Stimulated activated CD4-positive, alpha-beta T cell treated with anti-CD3 and anti-CD28 coated beads, Interleukin-4, amount 100 ng/mL, for 1 hour (primary cell): ENCODE measurements around the gene PITRM1.
"Not testable (repeated sequence)": the region's sequence is repeated elsewhere in the genome, so short reads cannot be mapped to it uniquely, and the experiment has no call there.

Source experiments
- DNase-seq: peaks from one replicate; pipeline ENCODE4 v3.0.0-alpha.2; 2020

PITRM1 gene, protein sequence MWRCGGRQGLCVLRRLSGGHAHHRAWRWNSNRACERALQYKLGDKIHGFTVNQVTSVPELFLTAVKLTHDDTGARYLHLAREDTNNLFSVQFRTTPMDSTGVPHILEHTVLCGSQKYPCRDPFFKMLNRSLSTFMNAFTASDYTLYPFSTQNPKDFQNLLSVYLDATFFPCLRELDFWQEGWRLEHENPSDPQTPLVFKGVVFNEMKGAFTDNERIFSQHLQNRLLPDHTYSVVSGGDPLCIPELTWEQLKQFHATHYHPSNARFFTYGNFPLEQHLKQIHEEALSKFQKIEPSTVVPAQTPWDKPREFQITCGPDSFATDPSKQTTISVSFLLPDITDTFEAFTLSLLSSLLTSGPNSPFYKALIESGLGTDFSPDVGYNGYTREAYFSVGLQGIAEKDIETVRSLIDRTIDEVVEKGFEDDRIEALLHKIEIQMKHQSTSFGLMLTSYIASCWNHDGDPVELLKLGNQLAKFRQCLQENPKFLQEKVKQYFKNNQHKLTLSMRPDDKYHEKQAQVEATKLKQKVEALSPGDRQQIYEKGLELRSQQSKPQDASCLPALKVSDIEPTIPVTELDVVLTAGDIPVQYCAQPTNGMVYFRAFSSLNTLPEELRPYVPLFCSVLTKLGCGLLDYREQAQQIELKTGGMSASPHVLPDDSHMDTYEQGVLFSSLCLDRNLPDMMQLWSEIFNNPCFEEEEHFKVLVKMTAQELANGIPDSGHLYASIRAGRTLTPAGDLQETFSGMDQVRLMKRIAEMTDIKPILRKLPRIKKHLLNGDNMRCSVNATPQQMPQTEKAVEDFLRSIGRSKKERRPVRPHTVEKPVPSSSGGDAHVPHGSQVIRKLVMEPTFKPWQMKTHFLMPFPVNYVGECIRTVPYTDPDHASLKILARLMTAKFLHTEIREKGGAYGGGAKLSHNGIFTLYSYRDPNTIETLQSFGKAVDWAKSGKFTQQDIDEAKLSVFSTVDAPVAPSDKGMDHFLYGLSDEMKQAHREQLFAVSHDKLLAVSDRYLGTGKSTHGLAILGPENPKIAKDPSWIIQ

DNA sequence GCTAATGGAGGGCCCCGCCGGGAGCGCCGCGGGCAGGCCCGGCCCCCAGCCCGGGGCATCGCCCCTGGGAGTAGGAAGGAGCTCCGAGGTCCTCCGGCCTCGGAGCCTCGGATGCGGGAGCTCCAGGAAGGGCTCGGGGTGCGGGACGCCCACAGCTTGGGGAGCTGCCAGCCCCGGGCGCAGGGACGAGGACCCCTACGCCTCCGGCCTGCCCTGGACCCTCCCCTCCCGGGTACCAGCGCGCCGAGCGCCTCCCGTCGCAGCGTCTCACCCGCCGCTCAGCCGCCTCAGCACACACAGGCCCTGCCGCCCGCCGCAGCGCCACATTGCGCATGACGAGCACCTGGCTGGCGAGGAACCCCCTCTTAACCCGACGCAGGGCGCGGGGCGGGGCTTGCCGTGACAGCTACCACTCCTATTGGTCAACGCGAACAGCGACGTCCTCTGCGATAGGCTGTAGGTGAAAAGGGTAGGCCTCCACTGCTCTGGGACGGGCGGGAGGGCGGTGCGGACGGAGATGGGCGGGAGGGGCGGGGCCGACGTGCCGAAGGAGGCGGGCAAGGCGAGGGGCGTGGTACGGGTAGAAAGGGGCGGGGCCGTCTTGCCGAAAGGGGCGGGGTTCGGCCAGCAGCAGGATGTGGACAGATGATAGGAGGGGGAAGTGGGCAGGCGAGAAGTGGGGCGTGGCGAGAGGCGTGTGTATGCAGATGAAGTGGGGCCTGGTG, at the start of gene PITRM1:
Gene PITRM1 (minus strand): TSS at position 337 of the 725 bp plus-strand sequence. CDS start 10 bp downstream, at position 327.
- DNase-seq, result peak; percentile 99

DNA sequence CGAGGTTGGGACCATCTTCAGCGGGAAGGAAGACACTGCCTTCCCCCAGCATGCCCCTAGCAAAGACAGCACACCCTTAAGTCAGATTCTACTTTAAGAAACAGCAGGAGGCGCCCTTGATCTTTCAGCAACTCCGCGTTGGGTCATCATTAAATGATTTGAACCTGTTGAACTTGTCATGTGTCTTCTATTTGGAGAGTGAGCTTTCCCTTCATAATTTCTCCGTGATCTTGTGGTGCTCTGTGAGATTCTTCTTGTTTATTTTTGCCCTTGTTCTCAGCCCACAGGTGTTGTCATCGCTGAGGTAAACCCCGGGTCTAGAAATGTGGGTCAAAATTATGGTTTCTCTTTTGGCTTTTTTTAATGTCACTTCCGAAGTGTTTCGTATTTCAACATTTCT, 49.5 kb upstream of the PITRM1 start:
- DNase-seq, result no peak

DNA sequence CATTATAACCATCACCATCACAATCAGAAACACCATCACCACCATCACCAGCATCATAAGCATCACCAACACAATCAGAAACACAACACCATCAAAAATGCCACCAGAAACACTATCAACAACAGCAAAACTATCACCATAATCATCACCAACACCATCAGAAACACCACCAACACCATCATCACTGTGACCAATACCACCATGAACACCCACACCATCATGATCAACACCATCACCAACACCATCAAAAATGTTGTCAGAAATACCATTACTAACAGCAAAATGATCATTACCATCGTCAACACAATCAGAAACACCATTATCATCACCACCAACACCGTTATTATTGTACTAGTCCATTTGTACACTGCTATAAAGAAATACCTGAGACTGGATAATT, 49.0 kb upstream of the PITRM1 start:
- DNase-seq, result not testable (repeated sequence)

DNA sequence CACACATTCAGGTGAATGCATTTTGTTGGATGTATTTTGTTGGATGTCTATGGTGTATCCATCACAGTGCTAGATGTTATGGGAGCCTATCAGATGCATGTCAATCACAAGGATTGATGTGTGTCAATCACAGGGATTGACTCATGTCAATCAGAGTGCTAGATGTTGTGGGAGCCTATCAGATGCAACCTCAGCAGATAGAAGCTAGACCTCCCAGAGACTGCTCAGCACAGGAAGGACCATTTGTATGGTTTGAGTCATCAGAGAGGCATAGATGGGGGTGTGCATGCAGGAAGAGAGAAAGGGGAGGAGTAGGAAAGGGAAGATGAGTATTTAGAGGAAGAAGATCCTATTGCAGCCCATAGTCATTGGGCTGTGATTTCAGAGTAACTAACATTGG, 48.3 kb upstream of the PITRM1 start:
- no peak for DNase-seq

DNA sequence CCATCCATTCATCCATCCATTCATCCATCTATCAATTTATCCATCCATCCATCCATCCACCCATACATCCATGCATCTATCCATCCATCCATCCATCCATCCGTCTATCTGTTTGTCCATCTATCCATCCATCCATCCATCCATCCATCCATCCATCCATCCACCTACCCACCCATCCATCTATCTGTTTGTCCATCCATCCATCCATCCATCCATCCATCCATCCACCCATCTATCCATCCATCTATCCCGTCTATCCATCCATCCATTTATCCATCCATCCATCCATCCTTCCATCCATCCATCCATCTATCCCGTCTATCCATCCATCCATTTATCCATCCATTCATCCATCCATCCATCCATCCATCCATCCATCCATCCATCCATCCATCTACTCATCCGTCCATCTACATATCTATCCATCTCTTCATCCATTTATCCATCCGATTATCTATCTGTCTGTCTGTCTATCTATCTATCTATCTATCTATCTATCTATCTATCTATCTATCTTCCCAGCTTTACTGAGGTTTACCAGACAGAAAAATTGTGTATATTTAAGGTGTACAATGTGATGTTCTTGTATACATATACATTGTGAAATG, 46.5 kb upstream of the PITRM1 start:
- DNase-seq, result not testable (repeated sequence)

DNA sequence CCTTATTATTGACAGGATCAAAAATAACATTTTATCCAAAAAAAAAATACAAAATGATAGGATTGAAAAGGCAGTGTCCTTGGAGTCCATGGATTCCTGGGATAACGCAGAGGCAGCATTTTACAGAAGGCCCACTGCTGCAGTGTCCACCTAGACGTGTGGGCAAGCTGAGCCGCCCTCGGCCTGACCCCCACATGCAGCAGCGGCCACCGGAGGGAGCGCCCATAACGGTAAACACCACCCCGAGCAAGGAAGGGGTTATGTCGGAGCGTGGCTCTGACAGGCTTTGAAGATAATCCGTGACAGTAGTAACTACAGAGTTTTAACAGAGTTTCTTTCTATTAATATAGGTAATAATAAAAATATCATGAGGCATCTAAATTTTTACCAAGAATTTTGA, 45.3 kb upstream of the PITRM1 start:
- DNase-seq, result no peak

DNA sequence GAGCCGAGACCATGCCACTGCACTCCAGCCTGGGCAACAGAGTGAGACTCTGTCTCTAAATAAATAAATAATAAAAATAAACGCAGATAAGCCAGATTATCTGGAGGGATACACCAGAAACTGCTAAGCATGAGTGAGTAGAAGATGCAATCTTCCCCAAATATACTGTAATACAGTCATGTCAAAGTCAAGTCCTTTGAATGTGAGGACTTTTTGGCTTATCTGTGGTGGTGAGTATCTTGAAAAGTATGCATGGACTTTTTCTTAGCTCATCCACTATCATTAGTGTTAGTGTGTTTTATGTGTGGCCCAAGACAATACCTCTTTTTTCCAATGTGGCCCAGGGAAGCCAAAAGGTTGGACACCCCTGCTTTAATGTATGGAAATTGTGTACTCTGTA, 44.7 kb upstream of the PITRM1 start:
- no peak for DNase-seq

DNA sequence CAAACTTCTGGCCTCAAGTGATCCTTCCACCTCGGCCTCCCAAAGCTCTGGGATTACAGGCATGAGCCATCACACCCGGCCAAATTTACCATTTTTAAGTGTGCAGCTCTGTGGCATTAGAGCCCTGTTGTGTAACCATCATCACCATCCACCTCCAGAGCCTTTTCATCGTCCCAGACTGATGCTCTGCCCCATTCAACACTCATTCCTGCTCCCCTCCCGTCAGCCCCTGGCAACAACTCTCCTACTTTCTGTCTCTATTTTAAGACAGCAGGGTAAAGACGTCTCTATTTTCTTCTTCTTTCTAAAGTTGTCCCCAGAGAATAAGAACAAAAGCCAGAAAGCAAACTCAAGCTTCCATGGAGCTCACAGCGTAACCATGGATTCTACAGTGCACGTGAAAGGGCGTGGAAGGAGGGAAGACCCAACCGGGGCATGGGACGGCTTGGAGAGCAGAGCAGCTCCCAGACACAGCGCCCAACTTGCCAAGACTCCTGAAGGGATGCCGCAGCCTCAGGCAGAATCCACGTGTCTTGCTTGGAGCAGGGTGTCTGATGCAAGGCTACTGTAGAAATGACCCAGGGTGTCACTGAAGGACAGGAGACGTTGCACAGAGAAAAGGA, 42.7 kb upstream of the PITRM1 start:
- no peak for DNase-seq

DNA sequence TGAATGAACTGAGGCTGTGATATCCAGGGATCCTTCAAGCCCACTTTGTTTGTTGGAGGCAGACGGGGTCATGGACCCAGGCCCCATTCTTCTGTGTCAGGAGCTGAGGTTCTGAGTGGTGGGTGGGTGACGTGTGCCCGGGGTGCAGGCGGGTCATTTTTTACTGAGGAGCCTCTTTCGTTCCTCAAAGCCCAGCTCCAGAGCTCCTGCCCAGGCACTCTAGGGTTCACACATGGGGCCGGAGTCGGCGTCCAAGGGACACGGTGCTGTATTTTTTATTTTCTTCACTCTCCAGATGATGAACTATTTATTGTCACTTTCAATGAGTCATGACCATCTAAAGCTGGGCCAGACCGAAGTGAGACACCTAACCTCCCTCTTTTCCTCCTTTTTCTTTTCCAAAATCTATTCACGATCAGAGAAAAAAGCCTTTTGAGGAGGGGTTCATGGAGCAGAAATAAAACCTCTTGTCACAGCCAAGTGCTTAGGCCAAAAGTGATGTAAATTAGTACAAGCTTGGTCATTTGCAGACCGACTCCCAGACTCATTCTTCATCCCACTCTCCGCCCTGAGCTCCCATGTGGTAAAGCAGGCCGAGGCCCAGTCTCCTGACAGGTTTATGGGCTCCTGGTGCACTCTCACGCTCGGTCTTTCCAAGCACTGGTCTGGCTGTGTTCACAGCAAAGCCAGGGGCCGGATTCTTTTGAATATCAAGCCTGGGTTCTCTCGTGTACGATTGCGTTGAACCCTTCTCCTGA, 41.4 kb upstream of the PITRM1 start:
- DNase-seq, result no peak

DNA sequence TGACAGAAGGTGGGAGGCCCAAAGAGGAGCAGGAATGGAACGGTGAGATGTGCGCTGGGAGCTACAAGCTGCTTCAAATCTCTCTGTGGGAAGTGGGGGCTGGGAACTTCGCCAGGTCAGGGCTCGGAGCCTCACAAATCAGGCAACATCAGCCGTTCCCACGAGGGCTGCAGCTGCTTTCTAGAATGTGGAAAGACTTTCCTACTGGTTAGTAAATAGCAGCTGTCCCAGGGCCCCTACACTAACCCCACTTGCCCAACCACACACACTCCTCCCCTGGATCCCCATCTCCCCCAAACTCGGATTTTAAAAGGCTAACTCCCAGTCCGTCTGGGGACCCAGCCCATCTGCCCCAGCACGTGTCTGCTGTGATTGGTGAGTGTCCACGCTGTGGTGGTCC, 40.6 kb upstream of the PITRM1 start:
- no peak for DNase-seq

DNA sequence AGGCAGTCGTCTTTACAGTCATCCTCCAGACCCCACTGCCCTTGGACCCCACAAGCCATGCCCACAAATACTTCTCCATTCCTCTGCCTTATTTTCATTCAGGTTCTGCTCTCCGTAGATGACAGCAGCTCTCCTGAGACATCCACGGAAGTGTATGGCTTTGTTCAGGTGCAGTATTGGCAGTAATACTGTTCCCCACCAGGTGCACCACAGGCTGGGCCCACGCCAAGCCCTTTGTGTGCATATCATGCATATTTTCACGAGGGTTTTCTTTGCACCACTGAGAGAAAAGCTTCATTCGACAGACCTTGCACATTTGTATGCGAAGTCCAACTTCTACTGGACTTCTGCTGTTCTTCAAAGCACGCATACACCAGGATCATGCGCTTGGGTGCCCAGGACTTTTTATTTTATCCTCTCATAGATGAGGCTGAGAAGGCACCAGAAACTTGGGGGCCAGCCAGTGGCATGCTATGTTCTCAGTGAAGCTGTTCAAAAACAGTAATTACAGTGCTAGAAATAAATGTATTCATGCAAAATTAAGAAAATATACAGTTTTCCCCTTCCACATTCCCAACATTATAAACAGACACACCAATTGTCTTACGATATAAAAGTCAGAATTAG, 37.8 kb upstream of the PITRM1 start:
- DNase-seq, result no peak

DNA sequence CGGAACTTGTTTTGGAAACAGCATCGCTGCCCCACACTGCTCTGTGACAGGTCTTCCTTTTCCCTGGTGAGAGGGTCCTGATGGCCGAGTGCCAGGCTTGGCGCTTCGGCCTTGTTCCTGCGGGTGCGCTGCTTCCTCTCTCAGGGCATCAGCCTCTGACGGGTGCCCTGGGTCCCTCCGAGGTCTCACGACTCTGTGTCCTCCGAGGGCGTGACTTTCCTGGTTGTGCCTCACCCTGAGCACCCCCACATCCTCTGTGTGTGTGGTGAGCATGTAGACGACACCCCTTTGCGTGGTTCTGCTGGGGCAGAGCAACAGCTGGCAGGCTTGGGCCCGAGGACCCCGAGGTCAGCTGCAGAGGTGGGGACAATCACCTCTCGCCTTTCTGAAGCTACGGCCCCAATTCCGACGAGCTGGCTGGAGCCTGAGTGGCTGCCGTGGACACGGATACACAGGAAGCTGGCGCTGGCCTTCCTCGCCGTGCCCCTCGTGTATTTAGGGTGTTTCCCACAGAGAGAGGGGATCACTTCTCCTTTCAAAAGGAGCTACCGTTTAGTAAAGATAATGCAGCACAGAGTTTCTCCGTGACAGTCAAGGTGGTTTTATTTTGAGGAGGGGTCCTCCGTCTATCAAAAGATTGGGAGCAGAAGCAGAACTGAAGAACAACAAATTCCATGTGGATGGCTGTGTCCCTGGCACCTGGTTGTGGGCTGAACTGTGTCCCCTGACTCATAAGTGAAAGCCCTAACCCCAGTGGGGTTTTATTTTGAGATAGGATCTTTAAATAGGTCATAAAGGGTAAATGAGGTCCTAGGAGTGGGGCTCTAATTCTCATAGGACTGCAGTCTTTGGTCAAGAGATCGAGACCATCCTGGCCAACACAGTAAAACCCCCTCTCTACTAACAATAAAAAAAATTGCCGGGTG, 36.2 kb upstream of the PITRM1 start:
- DNase-seq, result no peak

DNA sequence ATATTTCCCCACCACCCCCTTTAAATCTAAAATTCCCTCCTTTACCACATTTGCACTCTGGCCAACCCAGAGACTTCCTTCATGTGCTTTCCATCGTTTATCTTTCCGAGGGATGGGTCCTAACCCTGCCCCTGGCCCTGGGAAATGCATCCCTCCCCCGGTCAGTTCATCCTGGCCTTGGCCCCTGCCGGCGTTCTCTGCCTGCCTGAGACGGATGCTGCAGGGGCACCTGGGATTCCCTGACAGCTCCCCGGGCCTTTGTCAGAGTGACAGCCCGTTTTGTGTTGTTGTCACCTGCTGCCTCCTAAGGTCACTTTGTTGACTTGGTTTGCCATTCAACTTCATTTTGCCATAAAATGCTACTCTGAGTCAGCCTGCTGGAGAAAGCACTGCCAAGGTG, 34.8 kb upstream of the PITRM1 start:
- DNase-seq, result no peak

DNA sequence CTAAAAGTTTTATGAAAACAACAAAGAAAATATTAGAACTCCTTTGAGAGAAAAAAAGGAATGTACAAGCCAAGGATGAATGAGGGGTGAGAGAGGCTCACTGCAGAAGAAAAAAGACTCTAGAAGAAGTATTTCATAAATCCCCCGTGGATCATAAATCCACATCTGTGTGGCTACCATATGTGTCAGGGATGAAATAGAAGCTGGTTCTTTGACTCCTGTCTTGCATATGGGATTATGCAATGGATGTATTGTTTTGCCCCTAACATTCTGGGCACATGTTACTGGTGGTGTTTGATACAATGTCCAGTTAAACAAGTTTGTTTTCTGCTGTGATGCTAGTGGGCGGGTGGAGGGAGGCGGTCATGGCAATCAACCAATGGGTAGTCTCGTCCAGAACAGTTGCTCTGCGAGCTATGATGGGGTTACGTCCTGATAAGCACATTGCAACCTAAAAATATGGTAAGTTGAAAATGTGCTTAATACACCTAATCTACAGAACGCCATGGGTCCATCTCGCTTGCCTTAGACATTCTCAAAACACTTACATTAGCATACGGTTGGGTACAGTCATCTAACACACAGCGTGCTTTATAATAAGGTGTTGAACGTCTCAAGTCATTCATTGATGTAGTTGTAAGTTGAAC, 34.1 kb upstream of the PITRM1 start:
- no peak for DNase-seq

DNA sequence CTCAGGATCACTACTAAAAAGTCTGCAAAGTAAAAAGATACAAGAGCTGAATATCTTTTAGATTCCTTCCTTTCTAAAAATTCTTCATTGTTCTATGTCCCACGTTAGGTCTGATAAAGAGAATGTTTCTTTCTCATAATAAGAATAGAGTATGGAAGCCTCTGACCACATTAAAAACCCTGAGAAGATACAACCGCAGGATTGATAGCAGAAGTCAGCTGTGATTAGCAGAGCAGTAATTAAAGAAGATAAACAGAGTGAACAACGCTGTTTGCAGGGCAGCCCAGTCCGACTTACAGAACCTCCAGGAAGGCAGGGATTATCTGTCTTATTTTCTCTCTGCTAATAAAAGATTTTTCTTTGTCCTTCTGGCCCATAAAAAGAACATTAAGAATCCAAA, 31.4 kb upstream of the PITRM1 start:
- no peak for DNase-seq

DNA sequence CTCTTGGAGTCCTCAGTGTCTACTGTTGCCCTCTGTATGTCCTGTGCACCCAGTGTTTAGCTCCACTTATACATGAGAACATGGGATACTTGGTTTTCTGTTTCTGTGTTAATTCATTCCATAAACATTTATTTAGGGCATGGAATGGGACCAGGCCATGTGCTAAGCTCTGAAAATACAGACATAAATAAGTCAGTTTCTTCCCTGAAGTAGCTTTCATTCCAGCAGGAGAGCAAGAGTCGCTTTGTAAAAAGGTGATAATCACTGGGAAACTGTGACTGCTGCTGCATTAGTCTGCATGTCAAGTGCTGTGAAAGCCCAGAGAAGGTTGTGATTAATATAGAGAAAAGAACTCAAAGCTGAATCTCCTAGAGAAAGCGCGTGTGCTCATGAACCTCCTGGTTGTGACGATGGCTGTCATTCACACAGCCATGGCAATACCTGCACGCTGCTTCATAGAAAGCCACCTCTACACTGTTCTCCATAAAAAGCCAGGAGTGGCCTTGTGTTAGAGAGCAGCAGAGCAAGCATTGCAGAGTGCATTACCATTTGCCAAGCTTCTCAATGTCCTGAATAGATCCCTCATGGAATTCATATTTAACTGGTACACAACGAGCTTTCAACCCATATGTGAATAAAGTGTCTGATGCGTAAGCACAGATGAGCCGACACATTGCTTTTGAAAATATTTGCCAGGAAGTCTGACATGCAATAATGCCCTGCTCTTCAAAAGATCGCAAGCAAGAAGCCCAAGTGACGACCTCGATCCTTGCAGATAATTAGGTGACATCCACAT, 30.6 kb upstream of the PITRM1 start:
- no peak for DNase-seq

DNA sequence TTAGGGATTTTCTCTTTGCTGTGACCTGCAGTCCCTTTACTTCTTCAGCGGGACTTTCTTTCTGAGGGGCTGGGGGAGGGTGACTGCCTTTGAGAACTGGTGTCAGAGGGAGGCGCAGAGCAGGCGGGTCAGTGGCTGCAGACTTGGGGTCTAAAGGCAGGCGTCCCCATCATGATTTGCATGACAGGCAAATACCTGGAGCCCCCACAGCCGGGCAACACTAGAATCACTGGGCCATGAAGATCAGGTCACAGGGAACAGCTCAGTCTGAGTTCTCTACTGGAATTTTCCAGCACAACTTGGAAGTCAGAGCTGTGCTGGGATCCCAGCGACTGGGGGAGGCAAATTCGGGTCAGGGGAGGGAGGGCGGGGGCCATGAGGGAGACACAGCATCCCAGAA, 29.2 kb upstream of the PITRM1 start:
- no peak for DNase-seq

DNA sequence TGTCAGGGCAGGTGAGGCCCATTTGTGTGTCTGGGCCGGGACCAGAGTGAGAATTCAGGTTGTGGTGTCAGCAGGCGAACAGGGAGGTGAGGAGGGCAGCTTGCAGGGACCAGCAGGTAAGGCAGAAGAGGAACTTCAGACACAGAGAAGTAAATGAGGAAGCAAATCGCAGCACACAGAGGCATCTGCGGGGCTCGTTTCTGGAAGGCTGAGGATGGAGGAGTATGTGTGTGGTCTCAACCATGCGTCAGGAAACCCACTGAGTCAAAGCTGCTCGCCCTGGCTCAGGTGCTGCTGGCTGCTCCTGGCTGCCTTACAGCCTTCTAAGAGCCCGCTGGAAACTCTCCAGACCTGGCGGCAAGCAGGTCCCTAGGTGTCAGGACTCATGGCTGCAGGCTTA, 26.9 kb upstream of the PITRM1 start:
- DNase-seq, result no peak
